K562 (cell line): Measurements from ENCODE around the gene POLR3C. TPM values are rescaled to one million over a fixed set of nuclear protein-coding genes. Genes with fewer than 3 reads are reported as not detected.

Source experiments
- ARID1B ChIP-seq: fragments of 450-650 bp; IDR thresholded peaks from 2 replicates; pipeline ENCODE4 v1.6.1; 2016; ENCODE audit warnings: antibody characterized with exemption, mild to moderate bottlenecking, inconsistent platforms
- BHLHE40 ChIP-seq: IDR thresholded peaks from 2 replicates; pipeline ENCODE4 v1.6.1; 2011; ENCODE audit warnings: low read length, improper control_type of control experiment
- FOS ChIP-seq: IDR thresholded peaks from 3 replicates; pipeline ENCODE4 v1.6.1; 2011; ENCODE audit not compliant: insufficient read length; ENCODE audit errors: extremely low read depth
- KDM4B ChIP-seq, 2 experiments: fragments of 450-650 bp in 1 of 2; sonication (generic) in 1 of 2; IDR thresholded peaks; 2 replicates each; pipeline ENCODE4 v1.6.1; 2016 to 2017; ENCODE audit warnings: borderline replicate concordance in 2 of 2, antibody characterized with exemption in 1 of 2, low read depth in 1 of 2, mild to moderate bottlenecking in 1 of 2
- KLF16 ChIP-seq: IDR thresholded peaks from 2 replicates; pipeline ENCODE4 v1.6.1; 2016; ENCODE audit warnings: antibody characterized with exemption
- MAFG ChIP-seq: fragments of 450-650 bp; conservative IDR thresholded peaks from 2 replicates; pipeline ENCODE4 v1.6.1; 2016; ENCODE audit warnings: missing genetic modification characterization, missing compliant biosample characterization
- MCM2 ChIP-seq: fragments of 450-650 bp; IDR thresholded peaks from 2 replicates; pipeline ENCODE4 v1.6.1; 2017; ENCODE audit warnings: low read depth, mild to moderate bottlenecking
- MEF2A ChIP-seq: IDR thresholded peaks from 2 replicates; pipeline ENCODE4 v1.6.1; 2011; ENCODE audit warnings: low read depth, mild to moderate bottlenecking, low read length, moderate library complexity; ENCODE audit not compliant: control insufficient read depth
- MTA3 ChIP-seq: fragments of 450-650 bp; formaldehyde crosslinking; IDR thresholded peaks from 2 replicates; pipeline ENCODE4 v1.6.1; 2017; ENCODE audit warnings: mild to moderate bottlenecking, borderline replicate concordance
- NFE2L1 ChIP-seq: fragments of 450-650 bp; IDR thresholded peaks from 2 replicates; pipeline ENCODE4 v1.6.1; 2016; ENCODE audit warnings: missing genetic modification characterization, low read depth, mild to moderate bottlenecking, missing compliant biosample characterization, moderate library complexity, borderline replicate concordance
- PCBP1 ChIP-seq: fragments of 200-400 bp; formaldehyde crosslinking; IDR thresholded peaks from 2 replicates; pipeline ENCODE4 v1.6.1; 2018; ENCODE audit warnings: mild to moderate bottlenecking, low read depth, low read length; ENCODE audit not compliant: poor library complexity, severe bottlenecking
- PCBP2 ChIP-seq: fragments of 200-400 bp; formaldehyde crosslinking; IDR thresholded peaks from 2 replicates; pipeline ENCODE4 v1.6.1; 2018; ENCODE audit warnings: low read length, low read depth, mild to moderate bottlenecking, moderate library complexity; ENCODE audit not compliant: poor library complexity, severe bottlenecking
- POLR3A ChIP-seq: IDR thresholded peaks from 2 replicates; pipeline ENCODE4 v1.6.1; 2011; ENCODE audit warnings: borderline replicate concordance, mild to moderate bottlenecking, moderate library complexity; ENCODE audit not compliant: insufficient read length, insufficient read depth; ENCODE audit errors: extremely low read depth
- RBFOX2 ChIP-seq: fragments of 200-400 bp; formaldehyde crosslinking; IDR thresholded peaks from 2 replicates; pipeline ENCODE4 v1.6.1; 2017; ENCODE audit warnings: low read depth, mild to moderate bottlenecking, low read length, moderate library complexity
- ZNF3 ChIP-seq: fragments of 250-450 bp; sonication (Bioruptor Pico); IDR thresholded peaks from 2 replicates; pipeline ENCODE4 v1.5.0; 2021; ENCODE audit warnings: mild to moderate bottlenecking, moderate library complexity
- ZNF316 ChIP-seq: fragments of 450-650 bp; IDR thresholded peaks from 2 replicates; pipeline ENCODE4 v1.6.1; 2016
- ZNF41 ChIP-seq: fragments of 250-450 bp; sonication (Bioruptor Pico); conservative IDR thresholded peaks from 2 replicates; pipeline ENCODE4 v1.4.0; 2020; ENCODE audit warnings: mild to moderate bottlenecking
- ZNF431 ChIP-seq: sonication (generic); formaldehyde crosslinking; IDR thresholded peaks from 2 replicates; pipeline ENCODE4 v1.8.0; 2022; ENCODE audit warnings: mild to moderate bottlenecking, missing genetic modification reagents
- ZNF586 ChIP-seq: fragments of 450-650 bp; formaldehyde crosslinking; conservative IDR thresholded peaks from 2 replicates; pipeline ENCODE4 v1.4.0; 2020; ENCODE audit warnings: mild to moderate bottlenecking, moderate library complexity
- polyA plus RNA-seq, 8 experiments: library from polyadenylated mRNA; depleted of rRNA in 4 of 8; stranded (reverse) in 5 of 8; unstranded in 3 of 8; fragments of >200 nt; fragmentation: Nextera tagmentation in 2 of 8; fragmentation: Illumina TruSeq in 1 of 8; extraction: Ambion mirVana in 2 of 8; extraction: Trizol in 1 of 8; gene quantifications; 2 replicates each; pipeline versions ENCODE4 v1.2.1 to v1.2.3, GENCODE V29; 2011 to 2014; ENCODE audit warnings: inconsistent platforms in 1 of 8, missing spikeins in 1 of 8
- total RNA-seq, 7 experiments: library from RNA; depleted of rRNA in 6 of 7; stranded (reverse); fragments of >200 nt in 6 of 7; fragmentation: Illumina TruSeq in 2 of 7; extraction: Trizol in 2 of 7; gene quantifications; 2 replicates each; pipeline versions ENCODE4 v1.2.1 to v1.2.3, GENCODE V29; 2011 to 2021; ENCODE audit warnings: low replicate concordance in 1 of 7
- TF ChIP-seq, protein P1 (sequence below), 3 experiments: fragments of 200-800 bp in 1 of 3; sonication (Bioruptor generic) in 1 of 3; sonication (generic) in 1 of 3; formaldehyde crosslinking in 1 of 3; IDR thresholded peaks; 2 replicates each; pipeline versions ENCODE4 v1.6.1 to v1.8.0; 2016 to 2022; ENCODE audit warnings: mild to moderate bottlenecking in 2 of 3, missing compliant biosample characterization in 2 of 3, missing genetic modification characterization in 2 of 3, missing genetic modification reagents in 1 of 3
- TF ChIP-seq, protein P2 (sequence below): fragments of 250-450 bp; sonication (Bioruptor Pico); IDR thresholded peaks from 2 replicates; pipeline ENCODE4 v1.8.0; 2022; ENCODE audit warnings: moderate library complexity, mild to moderate bottlenecking, inconsistent platforms
- TF ChIP-seq, protein P3 (sequence below): fragments of 450-650 bp; formaldehyde crosslinking; conservative IDR thresholded peaks from 2 replicates; pipeline ENCODE4 v1.4.0; 2022; ENCODE audit warnings: mild to moderate bottlenecking, missing genetic modification characterization
- TF ChIP-seq, protein P4 (sequence below): sonication (generic); formaldehyde crosslinking; IDR thresholded peaks from 2 replicates; pipeline ENCODE4 v1.9.0; 2022; ENCODE audit warnings: mild to moderate bottlenecking, missing genetic modification reagents

The POLR3C gene
- total and polyA plus RNA-seq, 9 of the 15 experiments (the other 6 are each of a cell fraction or from before 2014, with no cell fraction given): 19.7 to 64.1 (median 45.2) TPM

DNA sequence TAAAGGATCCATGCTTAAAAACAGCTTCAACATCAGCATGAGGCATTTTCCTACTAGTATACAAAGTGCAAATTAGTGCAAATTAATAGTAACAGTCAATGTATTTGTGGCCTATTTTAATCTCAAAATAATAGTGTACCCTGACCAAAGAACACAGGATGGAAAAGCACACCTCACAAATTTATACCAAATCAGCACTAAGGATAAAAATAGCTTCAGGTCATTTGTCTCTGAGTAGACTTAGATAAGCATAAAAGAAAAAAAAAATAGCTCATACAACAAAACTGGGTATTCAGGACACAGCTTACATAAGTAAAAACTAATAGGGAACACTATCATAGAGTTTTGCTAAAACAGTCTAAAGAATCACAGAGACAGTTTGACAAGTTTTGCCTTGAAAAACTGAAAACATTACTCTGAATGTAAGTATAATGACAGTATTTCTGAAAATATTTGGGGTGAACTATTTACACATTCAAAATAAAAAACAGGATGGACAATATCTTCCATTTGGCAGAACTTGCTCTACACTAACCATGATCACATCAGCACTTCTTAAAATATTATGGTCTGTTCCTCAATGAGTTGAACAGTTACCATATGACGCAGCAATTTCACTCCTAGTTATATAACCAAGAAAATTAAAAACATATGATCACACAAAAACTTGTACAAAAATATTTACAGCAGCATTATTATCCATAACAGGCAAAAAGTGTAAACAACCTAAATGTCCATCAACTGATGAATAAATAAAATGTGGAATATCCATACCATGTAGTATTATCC, 46.4 kb upstream of the POLR3C start (continued):
- TF ChIP-seq, protein P1, sequence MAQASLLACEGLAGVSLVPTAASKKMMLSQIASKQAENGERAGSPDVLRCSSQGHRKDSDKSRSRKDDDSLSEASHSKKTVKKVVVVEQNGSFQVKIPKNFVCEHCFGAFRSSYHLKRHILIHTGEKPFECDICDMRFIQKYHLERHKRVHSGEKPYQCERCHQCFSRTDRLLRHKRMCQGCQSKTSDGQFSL (CRISPR knock-in tag; IDR thresholded peaks at IDR 0.05): no peak
- TF ChIP-seq, protein P1 (tag; IDR thresholded peaks at IDR 0.05): no peak
- TF ChIP-seq MAFG (tag) (peak; percentile 82), NFE2L1 (peak; percentile 41; the same call in 1 of the 2 replicates), RBFOX2 (no peak), MCM2 (no peak), KDM4B (IDR thresholded peaks at IDR 0.05; ENCODE audit: borderline replicate concordance in 2 of 2, low read depth in 1 of 2) (no peak), FOS (no peak), ZNF3 (no peak), KLF16 (no peak), ZNF431 (CRISPR knock-in tag) (no peak), BHLHE40 (no peak), PCBP1 (no peak), PCBP2 (no peak), POLR3A (no peak), MTA3 (no peak), MEF2A (peak; percentile 42; the same call in 1 of the 2 replicates), ZNF316 (peak; percentile 92), ARID1B (peak; percentile 10; the same call in 1 of the 2 replicates), ZNF41 (CRISPR knock-in tag) (no peak), ZNF586 (CRISPR knock-in tag) (no peak)
- TF ChIP-seq, protein P2, sequence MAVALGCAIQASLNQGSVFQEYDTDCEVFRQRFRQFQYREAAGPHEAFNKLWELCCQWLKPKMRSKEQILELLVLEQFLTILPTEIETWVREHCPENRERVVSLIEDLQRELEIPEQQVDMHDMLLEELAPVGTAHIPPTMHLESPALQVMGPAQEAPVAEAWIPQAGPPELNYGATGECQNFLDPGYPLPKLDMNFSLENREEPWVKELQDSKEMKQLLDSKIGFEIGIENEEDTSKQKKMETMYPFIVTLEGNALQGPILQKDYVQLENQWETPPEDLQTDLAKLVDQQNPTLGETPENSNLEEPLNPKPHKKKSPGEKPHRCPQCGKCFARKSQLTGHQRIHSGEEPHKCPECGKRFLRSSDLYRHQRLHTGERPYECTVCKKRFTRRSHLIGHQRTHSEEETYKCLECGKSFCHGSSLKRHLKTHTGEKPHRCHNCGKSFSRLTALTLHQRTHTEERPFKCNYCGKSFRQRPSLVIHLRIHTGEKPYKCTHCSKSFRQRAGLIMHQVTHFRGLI: no peak
- TF ChIP-seq, protein P3, sequence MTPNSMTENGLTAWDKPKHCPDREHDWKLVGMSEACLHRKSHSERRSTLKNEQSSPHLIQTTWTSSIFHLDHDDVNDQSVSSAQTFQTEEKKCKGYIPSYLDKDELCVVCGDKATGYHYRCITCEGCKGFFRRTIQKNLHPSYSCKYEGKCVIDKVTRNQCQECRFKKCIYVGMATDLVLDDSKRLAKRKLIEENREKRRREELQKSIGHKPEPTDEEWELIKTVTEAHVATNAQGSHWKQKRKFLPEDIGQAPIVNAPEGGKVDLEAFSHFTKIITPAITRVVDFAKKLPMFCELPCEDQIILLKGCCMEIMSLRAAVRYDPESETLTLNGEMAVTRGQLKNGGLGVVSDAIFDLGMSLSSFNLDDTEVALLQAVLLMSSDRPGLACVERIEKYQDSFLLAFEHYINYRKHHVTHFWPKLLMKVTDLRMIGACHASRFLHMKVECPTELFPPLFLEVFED: no peak
- TF ChIP-seq, protein P4, sequence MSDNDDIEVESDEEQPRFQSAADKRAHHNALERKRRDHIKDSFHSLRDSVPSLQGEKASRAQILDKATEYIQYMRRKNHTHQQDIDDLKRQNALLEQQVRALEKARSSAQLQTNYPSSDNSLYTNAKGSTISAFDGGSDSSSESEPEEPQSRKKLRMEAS (CRISPR knock-in tag): no peak
